Urothelium cell line (cell line): ENCODE data around the gene ABCA13.

Source experiments
- DNase-seq: peaks from one replicate; pipeline ENCODE4 v3.0.0; 2011; ENCODE audit warnings: low spot score, mixed read lengths
- FAIRE-seq: peaks from 2 replicates; lab custom pipeline; 2011; peaks lifted over from hg19 to GRCh38; lab: Jason Lieb, UNC

ABCA13 gene

DNA sequence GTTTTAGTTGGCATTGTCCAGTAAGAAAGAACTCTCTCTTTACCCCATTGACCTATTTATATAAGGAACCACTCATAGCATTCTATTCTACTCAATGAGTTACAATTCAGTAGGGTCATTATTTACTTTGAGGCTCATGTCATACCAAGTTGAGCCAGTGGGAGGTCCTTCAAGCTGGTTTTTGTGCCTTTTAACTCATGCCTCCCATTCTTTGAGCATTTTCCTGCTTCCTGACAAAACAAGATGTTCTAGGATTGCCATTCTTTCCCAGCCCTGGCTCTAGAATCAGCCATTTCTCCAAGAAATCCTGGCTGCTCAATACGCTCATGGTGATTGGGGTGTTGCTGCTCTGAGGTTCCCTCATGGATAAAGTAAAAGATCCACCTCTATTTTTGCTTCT, 250.1 kb downstream of the ABCA13 start:
- DNase-seq (peak; percentile 43), FAIRE-seq (no peak)

DNA sequence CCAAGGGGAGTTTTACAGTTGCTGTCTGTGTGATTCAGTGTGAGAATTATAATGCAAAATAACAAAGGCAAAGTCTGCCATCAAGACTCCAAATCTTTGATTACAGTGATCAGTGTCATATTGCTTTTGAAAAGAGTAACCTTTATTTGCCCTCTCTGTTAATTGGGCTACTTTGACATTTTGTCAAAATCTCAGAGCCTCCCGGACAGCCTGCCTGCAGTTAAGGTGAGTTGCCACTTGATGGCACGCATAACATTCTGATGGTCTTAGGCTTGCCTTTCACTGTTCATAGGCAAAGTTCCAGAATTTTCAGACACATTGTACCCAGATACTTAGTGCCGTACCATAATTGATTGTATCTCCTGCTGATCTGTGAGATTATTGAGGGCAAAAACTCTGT, 253.5 kb downstream of the ABCA13 start:
- no peak for FAIRE-seq
- DNase-seq, result peak; percentile 59

DNA sequence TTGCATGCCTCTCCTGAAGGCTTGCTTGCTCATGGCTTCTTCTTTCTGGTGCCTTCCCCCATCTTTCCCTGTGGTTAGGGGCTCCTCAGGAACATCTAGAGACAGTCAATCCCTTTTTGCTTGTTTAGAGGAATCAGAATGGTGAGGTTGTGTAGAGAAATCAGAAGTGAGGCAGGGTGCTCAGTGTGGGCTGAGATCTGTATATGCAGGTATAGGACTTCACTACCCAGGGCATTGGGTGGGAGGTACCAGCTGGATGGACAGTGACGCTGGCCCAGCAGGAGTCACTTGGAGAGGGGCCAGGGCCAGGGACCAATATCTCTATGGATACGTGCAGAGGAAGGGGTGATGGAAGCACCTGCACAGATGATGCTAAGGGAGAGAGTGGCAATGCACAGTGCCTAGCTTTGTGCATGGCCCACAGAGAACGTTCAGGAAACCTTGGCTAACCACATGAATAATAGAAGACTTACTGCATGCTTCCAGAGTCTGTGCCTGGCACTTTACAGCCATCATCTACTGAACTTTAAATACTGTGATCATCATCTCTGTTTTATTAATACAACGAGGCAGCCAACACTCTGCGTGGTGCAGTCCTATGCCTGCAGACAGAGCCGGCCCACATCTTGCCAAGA, 255.2 kb downstream of the ABCA13 start:
- DNase-seq (no peak), FAIRE-seq (peak; percentile 52)

DNA sequence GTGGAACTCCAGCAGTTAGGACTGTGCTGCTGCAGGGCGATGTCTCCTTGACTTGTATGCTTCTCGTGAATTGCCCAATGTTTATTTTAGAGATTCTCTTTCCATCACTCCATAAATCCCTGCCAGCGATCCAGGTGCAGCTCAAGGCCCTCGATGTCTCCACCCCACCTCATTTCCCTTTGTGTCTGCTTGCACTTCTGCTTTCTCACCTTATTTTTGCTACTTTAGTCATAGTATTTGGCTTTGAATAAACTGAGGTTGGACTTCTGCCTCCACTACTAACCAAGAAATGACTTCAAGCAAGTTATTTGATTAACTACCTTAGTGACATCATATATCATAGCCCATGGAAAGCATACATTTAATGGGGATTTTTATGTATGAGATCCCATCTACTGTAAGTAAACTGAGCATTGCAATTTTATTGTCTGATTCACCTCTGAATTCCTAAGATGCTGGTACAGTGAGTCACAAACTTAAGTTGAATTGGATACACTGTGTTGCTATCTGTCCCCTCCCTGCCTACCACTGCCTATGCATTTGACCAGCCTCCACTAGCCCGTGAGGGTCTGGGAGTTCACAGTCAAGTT, 255.8 kb downstream of the ABCA13 start:
- peak; percentile 86 for DNase-seq
- peak; percentile 94 for FAIRE-seq

DNA sequence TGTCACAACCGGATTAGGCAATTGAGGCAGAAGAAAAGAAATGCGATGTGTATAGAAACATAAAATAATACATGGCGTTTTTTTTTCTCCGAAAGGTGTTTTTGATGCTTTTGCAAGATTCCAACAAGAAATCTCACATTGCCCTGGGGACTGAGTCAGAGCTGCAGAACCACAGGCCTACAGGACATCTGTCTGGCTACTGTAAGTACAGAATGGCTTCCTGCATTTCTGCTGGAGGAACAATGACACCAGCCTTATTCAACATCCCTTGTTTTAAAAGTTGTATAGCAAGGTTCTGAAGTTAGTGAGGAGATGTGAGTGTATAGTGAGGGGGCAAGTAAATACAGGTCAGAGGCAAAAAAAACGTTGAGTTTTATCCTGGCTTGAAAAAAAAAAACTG, 256.4 kb downstream of the ABCA13 start:
- FAIRE-seq, result no peak

DNA sequence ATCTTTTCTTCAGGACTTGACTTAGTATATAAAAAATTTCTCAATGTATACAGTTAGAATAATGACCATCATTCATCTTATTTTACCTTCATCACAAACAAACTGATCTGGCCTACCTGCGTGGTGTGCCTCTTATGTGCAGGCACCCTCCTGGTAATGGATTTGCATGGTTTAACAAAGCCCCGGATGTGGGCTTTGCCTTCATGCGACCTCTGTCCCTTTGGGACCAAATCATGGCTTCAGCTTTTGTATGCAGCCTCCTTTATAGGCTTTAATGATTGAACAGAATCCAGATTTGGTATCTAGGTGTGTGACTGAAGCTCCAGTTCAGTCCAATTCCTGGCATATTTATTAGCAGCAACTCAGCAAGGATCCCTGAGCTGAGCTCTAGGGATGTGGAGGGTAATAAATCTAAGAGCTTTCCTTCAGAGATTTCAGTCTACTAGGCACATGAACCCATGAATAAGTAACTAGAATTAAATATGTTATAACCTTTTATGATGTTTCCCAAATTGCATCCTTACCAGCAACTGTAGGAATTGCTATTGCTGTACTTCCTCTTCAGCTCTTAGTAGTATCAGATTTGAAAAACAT, 256.9 kb downstream of the ABCA13 start:
- FAIRE-seq (no peak), DNase-seq (no peak)

More for the DNA sequence above, 256.4 kb downstream of the ABCA13 start:
- DNase-seq, result no peak

DNA sequence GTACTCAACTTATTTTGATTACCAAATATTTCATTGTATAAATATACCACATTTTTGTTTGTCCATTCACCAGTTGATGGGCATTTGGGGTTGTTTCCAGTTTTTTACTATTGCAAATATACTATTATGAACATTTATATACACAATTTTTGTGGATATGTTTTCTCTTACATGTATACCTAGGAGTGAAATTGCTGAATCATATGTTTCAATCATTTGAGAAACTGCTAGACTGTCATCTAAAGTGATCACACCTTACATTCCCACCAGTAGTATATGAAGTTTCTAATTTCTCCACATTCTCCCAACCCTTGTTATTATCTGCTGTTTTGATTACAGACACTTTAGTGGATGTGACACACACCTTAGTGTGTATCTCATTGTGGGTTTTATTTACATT, 257.9 kb downstream of the ABCA13 start:
- no peak for FAIRE-seq
- no peak for DNase-seq

DNA sequence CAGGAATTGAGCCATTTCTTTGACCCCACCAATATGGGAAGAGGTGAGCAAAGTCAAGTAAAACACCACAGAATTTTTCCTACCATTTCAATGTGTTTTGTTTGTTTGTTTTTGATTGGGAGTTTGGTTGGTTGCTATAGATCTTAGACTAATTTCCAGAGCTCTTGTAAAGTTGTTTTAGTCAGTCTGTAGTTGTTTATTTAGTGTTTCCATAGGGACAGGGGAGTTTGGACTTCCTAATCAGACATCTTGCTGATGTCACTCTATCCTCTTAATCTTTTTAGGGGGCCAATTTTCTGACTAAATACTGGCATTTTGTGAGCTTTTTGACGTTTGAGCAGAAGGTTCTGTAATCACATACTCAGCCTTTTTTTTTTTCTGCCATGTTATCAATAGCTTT, 266.9 kb downstream of the ABCA13 start:
- DNase-seq, result no peak
- FAIRE-seq, result no peak

DNA sequence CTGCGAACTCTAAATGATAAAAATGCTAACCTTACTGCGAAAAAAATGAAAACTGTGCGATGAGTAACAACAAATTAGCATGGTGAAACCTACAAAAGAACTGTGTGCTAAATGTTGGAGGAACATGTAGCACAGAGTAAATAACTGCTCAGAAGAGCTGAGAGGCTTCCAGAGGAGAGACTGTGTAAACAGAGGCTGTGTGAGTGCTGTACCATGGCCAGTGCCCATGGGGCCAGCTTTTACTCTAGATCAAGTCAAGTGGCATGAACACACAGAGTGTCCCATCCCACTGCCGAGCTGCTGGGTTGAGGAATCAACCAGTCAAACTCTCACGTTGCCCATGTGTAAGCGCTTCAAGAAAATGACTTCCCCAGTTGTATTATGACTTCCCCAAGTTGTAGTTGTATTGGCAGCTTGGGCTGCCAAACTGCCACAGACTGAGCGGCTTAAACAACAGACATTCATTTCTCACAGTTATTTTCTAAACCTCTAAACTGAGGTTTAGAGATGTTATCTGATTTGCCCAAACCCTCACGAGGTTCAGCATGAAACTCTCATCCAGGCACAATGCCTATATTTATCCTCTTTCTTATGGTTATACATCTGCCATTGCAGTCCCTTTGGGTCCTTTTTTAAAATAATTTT, 270.7 kb downstream of the ABCA13 start:
- DNase-seq, result no peak
- no peak for FAIRE-seq

DNA sequence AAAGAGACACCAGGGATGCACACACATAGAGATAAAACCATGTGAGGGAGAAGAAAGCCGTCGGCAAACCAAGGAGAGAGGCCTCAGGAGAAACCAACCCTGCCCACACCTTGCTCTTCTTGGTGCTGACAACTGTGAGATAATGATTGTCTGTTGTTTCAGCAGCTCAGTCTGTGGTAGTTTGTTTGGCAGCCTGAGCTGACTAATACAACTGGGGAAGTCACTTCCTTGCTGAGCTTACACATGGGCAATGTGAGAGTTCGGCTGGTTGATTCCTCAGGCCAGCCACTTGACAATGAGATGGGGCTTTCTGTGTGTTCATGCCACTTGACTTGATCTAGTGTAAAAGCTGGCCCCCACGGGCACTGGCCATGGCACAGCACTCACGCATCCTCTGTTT, 271.8 kb downstream of the ABCA13 start:
- DNase-seq, result no peak
- FAIRE-seq, result no peak

DNA sequence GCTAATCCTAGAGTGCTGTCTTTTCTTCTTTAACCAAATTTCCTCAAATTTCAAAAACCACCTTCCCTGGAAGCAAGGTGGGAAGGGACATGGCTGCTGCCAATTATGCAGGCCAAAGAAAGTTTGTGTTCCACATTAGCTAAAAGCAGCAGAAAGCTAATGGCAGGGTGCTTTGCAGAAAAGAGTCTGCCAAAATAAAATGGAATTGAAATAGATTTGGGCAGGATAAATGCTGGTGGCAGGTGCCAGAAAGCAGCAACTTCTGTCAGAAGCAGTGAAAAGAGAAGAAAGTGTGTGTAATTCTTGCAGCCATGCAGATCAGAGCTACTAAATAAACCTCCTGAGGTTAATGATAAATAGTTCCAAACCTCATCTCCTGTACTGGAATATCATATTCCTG, 275.5 kb downstream of the ABCA13 start:
- FAIRE-seq (no peak), DNase-seq (no peak)

DNA sequence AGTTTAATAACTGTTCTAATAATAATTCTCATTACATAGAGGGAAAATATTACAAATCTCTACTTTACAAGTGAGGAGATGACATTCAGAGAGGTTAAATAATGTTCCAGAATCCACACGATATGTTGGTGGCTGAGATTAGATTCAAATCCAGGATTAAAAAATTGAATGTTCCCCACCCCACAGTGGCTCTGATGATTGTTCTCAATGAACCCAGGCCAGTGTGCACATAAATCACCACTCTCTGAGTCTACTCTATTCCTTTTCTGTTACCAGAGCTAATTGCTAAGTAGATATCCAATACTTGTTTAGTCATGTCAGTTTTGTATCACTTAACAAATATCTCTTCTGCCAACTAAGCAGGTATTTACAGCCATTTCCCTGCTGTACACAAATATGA, 281.0 kb downstream of the ABCA13 start:
- FAIRE-seq (no peak), DNase-seq (no peak)

DNA sequence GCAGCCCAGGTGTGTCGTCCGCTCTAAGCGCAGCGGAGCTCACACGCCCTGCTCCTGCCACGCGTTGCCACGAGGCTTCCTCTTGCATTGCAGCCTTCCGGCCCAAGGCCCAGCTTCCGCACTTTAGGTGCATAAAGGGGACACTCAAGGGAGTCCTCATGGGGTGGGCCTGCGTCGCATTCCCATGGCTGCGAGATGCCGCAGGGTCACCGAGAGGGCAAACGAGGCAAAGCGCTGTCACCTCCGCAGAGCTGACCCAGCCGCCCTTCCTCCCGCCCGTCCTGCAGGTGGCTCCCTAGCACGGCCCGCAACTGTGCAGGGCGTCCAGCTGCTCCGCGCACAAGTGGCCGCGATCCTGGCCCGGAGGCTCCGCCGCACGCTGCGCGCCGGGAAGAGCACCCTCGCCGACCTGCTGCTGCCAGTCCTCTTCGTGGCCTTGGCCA, 283.5 kb downstream of the ABCA13 start:
- FAIRE-seq, result peak; percentile 48
- peak; percentile 66 for DNase-seq

DNA sequence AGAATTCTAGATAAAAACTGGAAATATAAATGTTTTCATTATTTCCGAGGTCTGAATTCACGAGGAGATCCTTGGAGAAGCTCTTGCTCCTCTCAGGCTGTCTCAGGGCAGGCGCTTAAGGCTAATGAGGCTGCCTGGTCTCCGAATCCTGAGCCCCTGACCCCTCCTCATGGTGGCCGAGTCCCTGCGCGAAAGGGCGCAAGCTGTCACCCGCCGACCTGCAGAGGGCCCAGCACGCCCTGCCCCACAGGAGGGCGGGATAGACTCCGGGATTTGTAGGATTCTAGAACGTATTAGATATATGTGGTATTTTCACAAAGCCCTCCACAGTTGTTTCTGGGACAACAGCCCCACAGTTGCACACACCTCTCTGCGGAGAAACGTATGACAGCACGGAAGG, 284.1 kb downstream of the ABCA13 start:
- no peak for FAIRE-seq
- peak; percentile 32 for DNase-seq

DNA sequence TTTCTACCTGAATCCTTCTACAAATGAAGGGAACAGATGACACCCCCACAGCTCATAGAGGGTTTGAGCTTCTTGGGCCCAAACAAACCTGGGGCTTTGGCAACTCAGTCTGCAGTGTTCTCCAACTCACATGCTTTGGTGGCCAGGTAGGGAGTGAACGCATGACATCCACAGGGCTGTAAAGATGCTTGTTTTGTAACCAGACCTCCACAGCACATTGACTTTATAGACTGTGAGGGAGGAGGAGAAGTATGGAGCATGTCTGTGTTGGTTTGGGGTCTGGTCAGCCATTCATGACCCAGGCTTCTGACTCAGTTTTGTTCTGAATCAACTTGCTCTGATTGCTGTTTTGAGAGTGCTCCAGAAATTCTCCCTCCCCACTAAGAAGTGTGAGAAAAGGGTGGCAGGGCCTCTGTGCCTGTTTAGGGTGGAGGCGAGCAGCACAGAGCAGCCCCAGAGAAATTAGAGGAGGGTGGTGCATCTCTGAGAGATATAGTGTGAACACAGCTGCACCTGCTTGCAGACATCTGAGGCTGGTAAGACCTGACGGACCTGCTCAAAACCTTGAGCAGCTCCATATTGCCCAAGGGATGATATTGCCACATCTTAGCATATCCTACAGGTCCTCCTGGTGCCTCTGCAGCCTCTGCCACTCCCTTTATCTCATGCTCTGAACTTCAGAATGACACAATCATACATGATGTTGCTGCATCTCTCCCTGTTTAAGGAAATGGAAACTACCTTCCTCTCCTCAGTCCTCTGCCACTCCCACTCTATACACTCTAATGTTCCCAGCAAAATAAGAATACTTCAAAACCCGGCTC, 287.7 kb downstream of the ABCA13 start:
- FAIRE-seq (no peak), DNase-seq (no peak)

DNA sequence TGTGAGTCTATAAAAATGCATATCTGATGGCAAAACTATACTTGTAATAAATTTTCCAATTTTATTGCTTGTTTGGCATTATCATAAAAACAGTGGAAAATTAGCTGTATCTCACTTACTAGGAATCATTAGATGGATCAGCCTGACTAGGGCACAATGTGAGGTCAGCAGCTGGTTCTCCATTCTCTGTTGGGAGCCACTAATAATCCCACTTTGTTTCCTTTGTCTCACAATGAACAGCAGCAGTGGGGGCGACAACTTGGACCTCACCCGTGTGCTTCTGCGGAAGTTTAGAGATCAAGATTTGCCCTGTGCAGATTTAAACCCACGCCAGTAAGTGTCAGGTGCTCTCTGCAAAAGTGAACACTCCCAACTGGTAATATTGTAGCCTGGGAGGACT, 295.5 kb downstream of the ABCA13 start:
- DNase-seq (no peak), FAIRE-seq (no peak)

DNA sequence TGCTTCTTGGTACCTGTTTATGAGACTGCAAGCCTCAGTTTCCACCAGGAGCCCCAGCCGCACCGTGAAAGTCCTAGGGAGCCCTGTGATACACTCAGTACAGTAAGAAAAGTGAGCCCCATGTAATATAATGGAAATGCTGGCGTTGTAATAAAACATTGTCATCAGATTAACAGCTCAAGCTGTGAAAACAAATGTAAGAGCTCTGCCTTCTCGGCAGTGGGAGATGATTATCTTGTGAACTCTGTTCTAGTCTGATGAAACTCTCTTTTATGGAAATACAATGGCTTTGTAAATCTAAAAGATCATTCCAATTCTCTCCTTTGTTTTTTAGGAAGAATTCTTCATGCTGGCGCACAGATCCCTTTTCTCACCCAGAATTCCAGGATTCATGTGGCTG, 299.9 kb downstream of the ABCA13 start:
- DNase-seq (no peak), FAIRE-seq (no peak)

DNA sequence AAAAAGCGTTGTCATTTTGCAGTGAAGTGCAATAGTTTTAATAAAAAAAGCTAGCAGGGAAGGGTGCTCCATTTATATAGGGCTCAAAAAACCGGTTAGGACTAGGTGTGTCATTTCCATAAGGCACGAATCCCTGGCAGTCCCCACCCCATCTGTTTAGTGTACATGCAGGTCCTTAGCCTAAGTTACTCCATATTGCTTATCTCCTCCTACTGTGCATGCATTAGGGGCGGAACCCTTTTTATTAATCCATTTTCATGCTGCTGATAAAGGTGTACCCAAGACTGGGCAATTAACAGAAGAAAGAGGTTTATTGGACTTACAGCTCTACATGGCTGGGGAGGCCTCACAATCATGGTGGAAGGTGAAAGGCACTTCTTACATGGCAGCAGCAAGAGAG, 301.4 kb downstream of the ABCA13 start:
- DNase-seq (no peak), FAIRE-seq (no peak)

DNA sequence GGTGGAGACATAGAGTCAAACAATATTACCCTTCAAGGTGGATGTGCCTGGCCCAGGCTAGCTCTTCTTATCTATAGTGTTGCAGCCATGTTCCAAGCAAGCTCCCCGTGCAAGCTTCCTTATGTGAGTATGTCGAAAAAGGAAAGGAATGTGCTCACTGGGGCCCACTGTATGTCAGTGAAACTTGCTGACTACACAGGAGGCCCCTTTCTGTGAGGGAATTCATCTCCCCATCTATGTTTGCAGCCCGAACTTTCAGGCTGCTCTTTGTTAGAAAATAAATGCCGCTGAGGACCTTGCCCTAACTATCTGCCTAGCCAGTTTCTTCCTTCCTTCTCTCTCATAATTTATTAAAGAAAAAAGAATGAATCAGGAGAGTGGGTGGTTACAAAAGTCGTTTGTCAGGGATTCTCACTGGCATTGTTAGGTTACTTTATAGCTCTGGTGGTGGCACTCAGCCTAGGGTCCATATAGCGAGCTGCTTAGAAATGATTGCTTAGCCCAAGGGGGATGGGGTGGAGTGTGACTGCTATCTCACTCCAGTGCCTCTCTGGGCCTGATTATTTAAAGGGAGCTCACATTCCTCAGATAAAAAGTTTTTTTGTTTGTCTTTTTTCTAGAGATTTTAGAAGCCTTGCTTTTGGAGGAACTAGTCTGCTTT, 302.1 kb downstream of the ABCA13 start:
- DNase-seq (no peak), FAIRE-seq (no peak)

DNA sequence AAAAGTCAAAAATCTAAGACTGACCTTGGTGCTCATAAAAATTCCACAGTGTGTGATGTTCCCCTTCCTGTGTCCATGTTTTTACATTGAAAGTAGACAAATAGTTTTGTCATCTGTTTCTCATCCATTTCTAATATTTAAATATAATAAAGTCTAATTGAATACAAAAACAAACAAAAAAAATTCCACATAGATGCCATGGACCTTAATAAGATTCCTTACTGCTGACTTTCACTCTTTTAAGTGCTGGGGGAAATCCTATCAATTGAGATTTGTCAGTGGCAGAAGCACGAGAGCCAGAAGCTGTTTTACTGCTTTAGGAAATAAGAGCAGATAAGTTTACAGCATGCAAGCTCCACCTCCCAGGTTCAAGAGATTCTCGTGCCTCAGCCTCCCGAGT, 310.0 kb downstream of the ABCA13 start:
- DNase-seq (no peak), FAIRE-seq (no peak)

DNA sequence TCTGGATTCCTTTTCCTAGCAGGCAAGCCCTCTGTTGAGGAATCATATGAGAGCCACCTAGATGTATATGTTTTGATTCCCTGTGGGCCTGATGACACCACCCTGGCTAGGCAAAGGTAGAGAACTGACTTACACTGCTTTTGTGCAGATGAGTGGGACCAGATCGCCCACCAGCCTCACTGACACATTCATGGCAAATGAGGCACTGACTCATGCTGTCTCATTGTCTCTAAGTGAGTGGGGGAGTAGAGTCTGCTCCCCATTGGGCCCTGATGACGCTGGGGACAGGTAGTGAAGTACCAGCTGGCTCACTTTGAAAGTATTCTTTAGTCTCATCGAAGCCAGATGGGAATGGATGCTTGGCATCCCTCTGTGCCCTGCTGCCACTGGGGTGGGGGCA, 326.3 kb downstream of the ABCA13 start:
- FAIRE-seq (peak; percentile 53), DNase-seq (no peak)
